HEK293 (cell line): Measurements from ENCODE around the gene CCDC3.

Experiments
- MEIS1 ChIP-seq: sonication (generic); formaldehyde crosslinking; IDR thresholded peaks from 2 replicates; pipeline ENCODE4 v1.8.1; 2022; ENCODE audit warnings: missing genetic modification reagents, mild to moderate bottlenecking, borderline replicate concordance
- TF ChIP-seq, protein P1 (sequence below): fragments of 450-650 bp; formaldehyde crosslinking; IDR thresholded peaks from 2 replicates; pipeline ENCODE4 v1.5.1; 2016; ENCODE audit warnings: missing biosample characterization, missing genetic modification characterization

DNA sequence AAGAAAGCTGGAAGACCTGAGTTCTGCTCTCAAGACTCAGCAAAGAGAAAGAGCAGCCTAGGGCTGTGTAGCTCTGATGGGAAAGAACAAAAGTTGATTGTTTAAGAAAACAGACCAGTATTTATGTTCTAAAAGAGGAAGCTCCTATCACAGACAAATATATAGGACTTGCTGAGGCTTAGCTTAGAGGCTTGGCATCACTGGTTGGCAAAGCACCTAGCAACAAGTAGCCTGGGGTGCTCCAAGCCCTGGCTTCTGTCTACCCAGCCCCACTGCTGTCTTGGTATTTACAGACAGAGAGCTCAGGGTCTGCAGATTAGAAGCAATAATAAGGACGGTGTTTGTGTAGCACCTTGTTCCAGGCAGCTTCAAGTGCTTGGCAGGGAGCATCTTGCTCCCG, 36.9 kb upstream of the CCDC3 start:
- TF ChIP-seq, protein P1, sequence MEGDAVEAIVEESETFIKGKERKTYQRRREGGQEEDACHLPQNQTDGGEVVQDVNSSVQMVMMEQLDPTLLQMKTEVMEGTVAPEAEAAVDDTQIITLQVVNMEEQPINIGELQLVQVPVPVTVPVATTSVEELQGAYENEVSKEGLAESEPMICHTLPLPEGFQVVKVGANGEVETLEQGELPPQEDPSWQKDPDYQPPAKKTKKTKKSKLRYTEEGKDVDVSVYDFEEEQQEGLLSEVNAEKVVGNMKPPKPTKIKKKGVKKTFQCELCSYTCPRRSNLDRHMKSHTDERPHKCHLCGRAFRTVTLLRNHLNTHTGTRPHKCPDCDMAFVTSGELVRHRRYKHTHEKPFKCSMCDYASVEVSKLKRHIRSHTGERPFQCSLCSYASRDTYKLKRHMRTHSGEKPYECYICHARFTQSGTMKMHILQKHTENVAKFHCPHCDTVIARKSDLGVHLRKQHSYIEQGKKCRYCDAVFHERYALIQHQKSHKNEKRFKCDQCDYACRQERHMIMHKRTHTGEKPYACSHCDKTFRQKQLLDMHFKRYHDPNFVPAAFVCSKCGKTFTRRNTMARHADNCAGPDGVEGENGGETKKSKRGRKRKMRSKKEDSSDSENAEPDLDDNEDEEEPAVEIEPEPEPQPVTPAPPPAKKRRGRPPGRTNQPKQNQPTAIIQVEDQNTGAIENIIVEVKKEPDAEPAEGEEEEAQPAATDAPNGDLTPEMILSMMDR (tag by site-specific recombination): no peak
- no peak for TF ChIP-seq MEIS1 (CRISPR knock-in tag)
